ENCODE results near the gene ELL2.

DNA sequence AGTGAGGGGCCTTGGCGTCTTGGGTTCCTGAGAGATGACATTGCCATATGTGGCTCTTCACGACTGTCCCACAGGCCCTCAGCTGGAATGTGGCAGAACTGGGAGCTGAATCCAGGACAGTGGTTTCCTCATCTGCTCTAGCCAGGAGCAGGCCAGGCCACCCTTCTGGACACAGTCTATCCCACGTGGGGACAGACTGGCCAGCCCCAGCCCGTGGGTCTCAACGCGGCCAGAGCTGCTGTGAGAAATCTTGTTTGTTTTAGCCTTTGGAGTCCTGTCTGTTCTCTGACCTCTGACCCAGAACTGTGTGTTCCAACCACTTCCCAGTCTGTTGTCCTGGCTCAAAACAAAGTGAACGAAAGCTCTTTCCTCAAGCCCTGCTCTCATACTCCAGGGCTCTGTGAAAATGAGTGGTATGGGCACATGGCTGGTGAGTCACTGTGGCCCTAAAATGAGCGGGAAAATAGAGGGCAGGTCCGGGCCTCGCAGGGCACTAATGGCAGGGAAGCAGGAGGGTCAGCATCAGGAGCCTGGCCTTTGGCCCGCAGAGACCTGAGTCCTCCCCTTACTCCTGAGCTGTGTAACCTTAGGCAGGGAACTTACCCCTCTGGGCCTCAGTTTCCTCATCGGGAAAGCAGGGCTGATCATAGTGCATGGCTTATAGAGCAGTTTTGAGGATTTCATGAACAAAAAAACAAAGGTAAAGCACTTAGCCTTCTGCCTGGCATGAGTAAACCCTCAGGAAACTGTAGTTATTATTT, 104.3 kb downstream of the ELL2 start:
- TF ChIP-seq EZH2 (IDR thresholded peaks at IDR 0.05; ENCODE audit: borderline replicate concordance, insufficient read depth, low read length, poor library complexity, severe bottlenecking) (no peak), EP300 (conservative IDR thresholded peaks at IDR 0.05; ENCODE audit: poor library complexity, severe bottlenecking) (no peak), SMC3 (conservative IDR thresholded peaks at IDR 0.05; ENCODE audit: poor library complexity) (no peak), TAF1 (IDR thresholded peaks at IDR 0.05; ENCODE audit: low read depth) (no peak)
- TF ChIP-seq, protein P1, sequence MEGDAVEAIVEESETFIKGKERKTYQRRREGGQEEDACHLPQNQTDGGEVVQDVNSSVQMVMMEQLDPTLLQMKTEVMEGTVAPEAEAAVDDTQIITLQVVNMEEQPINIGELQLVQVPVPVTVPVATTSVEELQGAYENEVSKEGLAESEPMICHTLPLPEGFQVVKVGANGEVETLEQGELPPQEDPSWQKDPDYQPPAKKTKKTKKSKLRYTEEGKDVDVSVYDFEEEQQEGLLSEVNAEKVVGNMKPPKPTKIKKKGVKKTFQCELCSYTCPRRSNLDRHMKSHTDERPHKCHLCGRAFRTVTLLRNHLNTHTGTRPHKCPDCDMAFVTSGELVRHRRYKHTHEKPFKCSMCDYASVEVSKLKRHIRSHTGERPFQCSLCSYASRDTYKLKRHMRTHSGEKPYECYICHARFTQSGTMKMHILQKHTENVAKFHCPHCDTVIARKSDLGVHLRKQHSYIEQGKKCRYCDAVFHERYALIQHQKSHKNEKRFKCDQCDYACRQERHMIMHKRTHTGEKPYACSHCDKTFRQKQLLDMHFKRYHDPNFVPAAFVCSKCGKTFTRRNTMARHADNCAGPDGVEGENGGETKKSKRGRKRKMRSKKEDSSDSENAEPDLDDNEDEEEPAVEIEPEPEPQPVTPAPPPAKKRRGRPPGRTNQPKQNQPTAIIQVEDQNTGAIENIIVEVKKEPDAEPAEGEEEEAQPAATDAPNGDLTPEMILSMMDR (IDR thresholded peaks at IDR 0.05; ENCODE audit: poor library complexity, severe bottlenecking) = no peak
- TF ChIP-seq, protein P2, sequence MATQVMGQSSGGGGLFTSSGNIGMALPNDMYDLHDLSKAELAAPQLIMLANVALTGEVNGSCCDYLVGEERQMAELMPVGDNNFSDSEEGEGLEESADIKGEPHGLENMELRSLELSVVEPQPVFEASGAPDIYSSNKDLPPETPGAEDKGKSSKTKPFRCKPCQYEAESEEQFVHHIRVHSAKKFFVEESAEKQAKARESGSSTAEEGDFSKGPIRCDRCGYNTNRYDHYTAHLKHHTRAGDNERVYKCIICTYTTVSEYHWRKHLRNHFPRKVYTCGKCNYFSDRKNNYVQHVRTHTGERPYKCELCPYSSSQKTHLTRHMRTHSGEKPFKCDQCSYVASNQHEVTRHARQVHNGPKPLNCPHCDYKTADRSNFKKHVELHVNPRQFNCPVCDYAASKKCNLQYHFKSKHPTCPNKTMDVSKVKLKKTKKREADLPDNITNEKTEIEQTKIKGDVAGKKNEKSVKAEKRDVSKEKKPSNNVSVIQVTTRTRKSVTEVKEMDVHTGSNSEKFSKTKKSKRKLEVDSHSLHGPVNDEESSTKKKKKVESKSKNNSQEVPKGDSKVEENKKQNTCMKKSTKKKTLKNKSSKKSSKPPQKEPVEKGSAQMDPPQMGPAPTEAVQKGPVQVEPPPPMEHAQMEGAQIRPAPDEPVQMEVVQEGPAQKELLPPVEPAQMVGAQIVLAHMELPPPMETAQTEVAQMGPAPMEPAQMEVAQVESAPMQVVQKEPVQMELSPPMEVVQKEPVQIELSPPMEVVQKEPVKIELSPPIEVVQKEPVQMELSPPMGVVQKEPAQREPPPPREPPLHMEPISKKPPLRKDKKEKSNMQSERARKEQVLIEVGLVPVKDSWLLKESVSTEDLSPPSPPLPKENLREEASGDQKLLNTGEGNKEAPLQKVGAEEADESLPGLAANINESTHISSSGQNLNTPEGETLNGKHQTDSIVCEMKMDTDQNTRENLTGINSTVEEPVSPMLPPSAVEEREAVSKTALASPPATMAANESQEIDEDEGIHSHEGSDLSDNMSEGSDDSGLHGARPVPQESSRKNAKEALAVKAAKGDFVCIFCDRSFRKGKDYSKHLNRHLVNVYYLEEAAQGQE (IDR thresholded peaks at IDR 0.05; ENCODE audit: borderline replicate concordance) = no peak

All from neural cell (in vitro differentiated cells).